CD14-positive monocyte (primary cell): ENCODE data around the gene HOXD13. TPM values are rescaled to one million over a fixed set of nuclear protein-coding genes. Genes with fewer than 3 reads are reported as not detected.

Experiments
- DNase-seq, 3 donors: peaks; one replicate each; pipeline ENCODE4 v3.0.0-alpha.2; 2011 to 2022
- H2AFZ ChIP-seq: 2 replicates; pipeline ENCODE4 v1.6.0; 2012; ENCODE audit warnings: mild to moderate bottlenecking, low read depth, low read length, inconsistent platforms; ENCODE audit not compliant: insufficient read depth, poor library complexity, severe bottlenecking
- H3K27ac ChIP-seq, 2 donors: 1 replicate in 1 of 2; 2 replicates in 1 of 2; pipeline ENCODE4 v1.5.1; 2012 to 2013; ENCODE audit warnings: low read length in 2 of 2, control low read depth in 1 of 2, inconsistent platforms in 1 of 2, low read depth in 1 of 2, mild to moderate bottlenecking in 1 of 2
- H3K27me3 ChIP-seq, 2 donors: one replicate each; pipeline versions ENCODE4 v1.6.0 to v1.6.1; 2011 to 2013; ENCODE audit warnings: low read length in 2 of 2; ENCODE audit not compliant: control insufficient read depth in 2 of 2, insufficient read depth in 2 of 2
- H3K36me3 ChIP-seq, 2 donors: replicated peaks in 1 of 2; 1 replicate in 1 of 2; 2 replicates in 1 of 2; pipeline versions ENCODE4 v1.5.1 to v1.6.1; 2012 to 2013; ENCODE audit warnings: low read length in 2 of 2, control low read depth in 1 of 2, inconsistent platforms in 1 of 2, mild to moderate bottlenecking in 1 of 2; ENCODE audit not compliant: insufficient read depth in 2 of 2, control insufficient read depth in 1 of 2
- H3K4me1 ChIP-seq, 2 donors: 1 replicate in 1 of 2; 2 replicates in 1 of 2; pipeline versions ENCODE4 v1.5.1 to v1.6.1; 2012 to 2013; ENCODE audit warnings: low read length in 2 of 2, control low read depth in 1 of 2, inconsistent platforms in 1 of 2, mild to moderate bottlenecking in 1 of 2, moderate library complexity in 1 of 2; ENCODE audit not compliant: insufficient read depth in 2 of 2, control insufficient read depth in 1 of 2
- H3K4me2 ChIP-seq: replicated peaks from 2 replicates; pipeline ENCODE3; 2012; ENCODE audit warnings: low read length, moderate library complexity, mild to moderate bottlenecking; ENCODE audit not compliant: poor library complexity, severe bottlenecking; ENCODE audit errors: extremely low read depth
- H3K4me3 ChIP-seq, 3 experiments: fragments of 200-600 bp in 1 of 3; sonication (generic) in 1 of 3; replicated peaks in 1 of 3; 1 replicate in 2 of 3; 2 replicates in 1 of 3; pipeline ENCODE4 v1.5.1; 2011 to 2013; ENCODE audit warnings: low read length in 3 of 3, mild to moderate bottlenecking in 3 of 3, control low read depth in 2 of 3, low read depth in 2 of 3, inconsistent platforms in 1 of 3, moderate library complexity in 1 of 3
- H3K79me2 ChIP-seq: 2 replicates; pipeline ENCODE4 v1.6.0; 2012; ENCODE audit warnings: mild to moderate bottlenecking, control low read depth, inconsistent platforms, low read length, moderate library complexity; ENCODE audit not compliant: insufficient read depth
- H3K9ac ChIP-seq: 2 replicates; pipeline ENCODE4 v1.6.0; 2017; ENCODE audit warnings: low read length, mild to moderate bottlenecking; ENCODE audit not compliant: insufficient read depth, poor library complexity, severe bottlenecking
- H3K9me3 ChIP-seq, 2 donors: replicated peaks in 1 of 2; 1 replicate in 1 of 2; 2 replicates in 1 of 2; pipeline versions ENCODE4 v1.5.1 to v1.6.1; 2012 to 2013; ENCODE audit warnings: low read length in 2 of 2, control low read depth in 1 of 2; ENCODE audit not compliant: control insufficient read depth in 1 of 2, insufficient read depth in 1 of 2
- H4K20me1 ChIP-seq: 2 replicates; pipeline ENCODE4 v1.6.0; 2012; ENCODE audit warnings: mild to moderate bottlenecking, low read length, control low read depth, moderate library complexity; ENCODE audit not compliant: insufficient read depth
- H3K27ac Mint-ChIP-seq, 7 donors: one replicate each; pipeline ENCODE4 v1.8.0; 2020; ENCODE audit warnings: mild to moderate bottlenecking in 7 of 7, mixed read lengths in 7 of 7, moderate library complexity in 6 of 7, inconsistent platforms in 2 of 7
- H3K27me3 Mint-ChIP-seq, 3 donors: one replicate each; pipeline ENCODE4 v1.8.0; 2021 to 2022; ENCODE audit warnings: low read depth in 3 of 3, mild to moderate bottlenecking in 3 of 3, mixed read lengths in 3 of 3, moderate library complexity in 3 of 3, inconsistent platforms in 1 of 3
- H3K36me3 Mint-ChIP-seq, 2 donors: one replicate each; pipeline ENCODE4 v1.8.0; 2020; ENCODE audit warnings: mixed read lengths in 2 of 2, inconsistent platforms in 1 of 2, mild to moderate bottlenecking in 1 of 2
- H3K4me1 Mint-ChIP-seq: one replicate; pipeline ENCODE4 v1.8.0; 2020; ENCODE audit warnings: mild to moderate bottlenecking, mixed read lengths
- H3K4me3 Mint-ChIP-seq, 2 donors: one replicate each; pipeline ENCODE4 v1.8.0; 2020; ENCODE audit warnings: mild to moderate bottlenecking in 2 of 2, mixed read lengths in 2 of 2, moderate library complexity in 1 of 2
- H3K9me3 Mint-ChIP-seq, 7 donors: one replicate each; pipeline ENCODE4 v1.8.0; 2020 to 2022; ENCODE audit warnings: mixed read lengths in 7 of 7, mild to moderate bottlenecking in 6 of 7, moderate library complexity in 6 of 7, inconsistent platforms in 2 of 7
- WGBS: methylation state at CpG from one replicate; pipeline ENCODE4 v1.1.5; 2013; ENCODE audit warnings: missing lambda C conversion rate; ENCODE audit not compliant: insufficient coverage; 5-methylcytosine and 5-hydroxymethylcytosine counted together
- intact Hi-C, 2 donors: fragments of 100-400 bp; cut with micrococcal nuclease; formaldehyde crosslinking; loops; one replicate each; pipeline versions ENCODE4 v1.15.0 to v1.15.1; 2023
- polyA plus RNA-seq, 3 donors: library from polyadenylated mRNA; depleted of rRNA in 1 of 3; unstranded in 2 of 3; stranded (reverse) in 1 of 3; fragments of 300-500 nt in 2 of 3; fragments of >200 nt in 1 of 3; fragmentation: Illumina TruSeq in 2 of 3; gene quantifications; 1 replicate in 2 of 3; 2 replicates in 1 of 3; pipeline ENCODE4 v1.2.3, GENCODE V29; 2012 to 2021
- TF ChIP-seq, protein P1 (sequence below): fragments of 200-600 bp; IDR thresholded peaks from one replicate; pipeline ENCODE4 v1.8.0; 2022; ENCODE audit warnings: antibody characterized with exemption, mild to moderate bottlenecking

Gene HOXD13
- polyA plus RNA-seq, 3 donors, result not detected

DNA sequence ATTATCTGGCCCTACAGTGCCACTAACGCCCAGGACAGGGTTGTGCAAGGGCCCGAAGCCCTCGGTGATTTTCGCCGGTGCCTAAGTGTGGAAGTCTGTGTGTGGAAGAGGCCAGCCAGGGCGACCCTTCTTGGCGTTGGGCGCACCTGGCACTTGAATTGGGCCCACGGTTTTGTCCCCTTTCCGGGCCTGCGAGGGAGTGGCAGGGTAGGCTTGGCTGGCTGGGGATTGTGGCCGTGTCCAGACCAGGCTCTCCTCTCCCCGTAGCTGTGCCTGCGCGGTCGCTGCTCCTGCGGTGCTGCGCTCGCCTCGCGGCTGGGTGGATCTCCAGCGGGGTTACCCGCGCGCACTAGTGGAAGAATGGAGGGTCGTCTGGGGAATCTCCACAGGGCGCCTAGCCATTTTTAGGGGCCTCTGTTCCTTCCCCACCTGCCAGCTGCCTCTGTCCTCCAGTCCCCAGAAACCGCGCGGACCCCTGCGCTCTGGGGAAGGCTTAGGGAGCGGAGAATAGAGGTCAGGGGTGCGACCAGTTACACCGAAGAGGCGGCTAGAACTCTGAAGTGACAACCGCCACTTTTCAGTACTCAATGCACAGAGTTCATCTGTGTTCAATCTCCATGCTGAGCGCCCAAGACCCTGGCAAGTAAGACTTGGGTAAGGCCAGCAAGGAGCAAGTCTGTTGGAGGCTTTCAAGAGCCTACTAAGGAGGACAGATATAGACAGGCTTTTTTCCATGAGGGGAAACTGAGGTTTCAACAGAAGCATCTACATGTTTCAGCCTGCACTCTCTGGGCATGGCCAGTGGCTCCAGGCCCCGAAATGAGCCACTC, 24.7 kb upstream of the HOXD13 start:
- H3K9me3 ChIP-seq, result peaks cover 10 to 37% of the 10 kb centered on the region in 2 donors
- peaks cover 4 to 10% of the 10 kb centered on the region in 2 donors for H3K4me1 ChIP-seq
- H3K4me3 ChIP-seq, result peak overlapping the region in 1 of 3 experiments; percentile 25
- H3K4me2 ChIP-seq, result peak overlapping the region; percentile 30
- H4K20me1 ChIP-seq, result no peaks in the 10 kb centered on the region
- Mint-ChIP-seq H3K9me3 (peaks cover 0 to 37% (median 19%) of the 10 kb centered on the region in 7 donors), H3K27ac (no peak overlapping the region), H3K36me3 (peaks cover 2 to 6% of the 10 kb centered on the region in 2 donors), H3K27me3 (peaks cover 88 to 93% (median 92%) of the 10 kb centered on the region in 3 donors), H3K4me3 (peak overlapping the region; percentile 47 to 79), H3K4me1 (peaks cover 25% of the 10 kb centered on the region)
- intact Hi-C loops, result no loop called here
- H3K79me2 ChIP-seq, result no peaks in the 10 kb centered on the region
- peaks cover 84 to 100% of the 10 kb centered on the region in 2 donors for H3K27me3 ChIP-seq
- no peak overlapping the region for H2AFZ ChIP-seq
- WGBS, result 10% methylated on average over 23 of the region's 38 CpGs
- H3K36me3 ChIP-seq, result no peaks in the 10 kb centered on the region
- no peak overlapping the region for H3K9ac ChIP-seq
- no peak for DNase-seq
- H3K27ac ChIP-seq, result no peak overlapping the region
- TF ChIP-seq, protein P1, sequence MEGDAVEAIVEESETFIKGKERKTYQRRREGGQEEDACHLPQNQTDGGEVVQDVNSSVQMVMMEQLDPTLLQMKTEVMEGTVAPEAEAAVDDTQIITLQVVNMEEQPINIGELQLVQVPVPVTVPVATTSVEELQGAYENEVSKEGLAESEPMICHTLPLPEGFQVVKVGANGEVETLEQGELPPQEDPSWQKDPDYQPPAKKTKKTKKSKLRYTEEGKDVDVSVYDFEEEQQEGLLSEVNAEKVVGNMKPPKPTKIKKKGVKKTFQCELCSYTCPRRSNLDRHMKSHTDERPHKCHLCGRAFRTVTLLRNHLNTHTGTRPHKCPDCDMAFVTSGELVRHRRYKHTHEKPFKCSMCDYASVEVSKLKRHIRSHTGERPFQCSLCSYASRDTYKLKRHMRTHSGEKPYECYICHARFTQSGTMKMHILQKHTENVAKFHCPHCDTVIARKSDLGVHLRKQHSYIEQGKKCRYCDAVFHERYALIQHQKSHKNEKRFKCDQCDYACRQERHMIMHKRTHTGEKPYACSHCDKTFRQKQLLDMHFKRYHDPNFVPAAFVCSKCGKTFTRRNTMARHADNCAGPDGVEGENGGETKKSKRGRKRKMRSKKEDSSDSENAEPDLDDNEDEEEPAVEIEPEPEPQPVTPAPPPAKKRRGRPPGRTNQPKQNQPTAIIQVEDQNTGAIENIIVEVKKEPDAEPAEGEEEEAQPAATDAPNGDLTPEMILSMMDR, result no peak

DNA sequence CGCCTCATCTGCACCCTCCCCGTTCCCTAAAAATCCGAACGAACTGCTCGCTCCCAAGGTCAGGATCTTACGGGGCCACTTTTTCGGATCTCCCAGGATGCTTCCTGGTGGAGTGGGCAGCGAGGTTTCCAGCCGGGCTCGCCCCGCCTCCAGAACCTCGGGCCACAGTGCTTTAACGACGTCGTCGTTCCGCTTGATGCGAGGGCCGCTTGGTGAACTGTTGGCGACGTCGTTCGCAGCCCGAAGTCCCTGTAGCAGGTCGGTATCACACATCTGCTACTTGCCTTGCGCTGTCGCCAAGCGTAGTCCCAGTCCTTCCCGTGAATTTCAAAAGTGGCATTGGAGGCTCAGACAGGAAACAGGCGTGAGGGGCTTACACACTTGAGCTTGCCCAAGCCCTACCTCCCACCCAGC, 24.1 kb upstream of the HOXD13 start:
- H3K27ac Mint-ChIP-seq, result no peak overlapping the region
- 7% methylated on average over 26 of the region's 30 CpGs for WGBS
- TF ChIP-seq, protein P1, result no peak
- H3K36me3 ChIP-seq, result no peaks in the 10 kb centered on the region
- H3K4me3 Mint-ChIP-seq, result peak overlapping the region in 1 of 2 donors; percentile 79
- peaks cover 25% of the 10 kb centered on the region for H3K4me1 Mint-ChIP-seq
- H3K27me3 Mint-ChIP-seq, result peaks cover 95 to 98% (median 97%) of the 10 kb centered on the region in 3 donors
- no peak overlapping the region for H3K27ac ChIP-seq
- peaks cover 0 to 44% (median 19%) of the 10 kb centered on the region in 7 donors for H3K9me3 Mint-ChIP-seq
- no peak overlapping the region for H3K4me3 ChIP-seq
- H4K20me1 ChIP-seq, result no peaks in the 10 kb centered on the region
- no peak for DNase-seq
- peaks cover 2 to 6% of the 10 kb centered on the region in 2 donors for H3K36me3 Mint-ChIP-seq
- no peaks in the 10 kb centered on the region for H3K79me2 ChIP-seq
- intact Hi-C loops, result no loop called here
- peaks cover 4 to 10% of the 10 kb centered on the region in 2 donors for H3K4me1 ChIP-seq
- peaks cover 87 to 100% of the 10 kb centered on the region in 2 donors for H3K27me3 ChIP-seq
- no peak overlapping the region for H3K9ac ChIP-seq
- peaks cover 10 to 42% of the 10 kb centered on the region in 2 donors for H3K9me3 ChIP-seq
- no peak overlapping the region for H3K4me2 ChIP-seq
- H2AFZ ChIP-seq, result no peak overlapping the region
